Trophoblast cell (in vitro differentiated cells and primary cell): Measurements from ENCODE around the gene ECM1.

Experiments used
- DNase-seq, 2 donors: peaks; one replicate each; pipeline ENCODE4 v3.0.0-alpha.2; 2016
- H2AFZ ChIP-seq: 2 replicates; pipeline ENCODE4 v1.6.1; 2013; ENCODE audit warnings: low read length, moderate library complexity, mild to moderate bottlenecking; ENCODE audit not compliant: insufficient read depth, poor library complexity
- H2AK5ac ChIP-seq: 2 replicates; pipeline ENCODE4 v1.6.1; 2013; ENCODE audit warnings: mild to moderate bottlenecking, low read length
- H2BK120ac ChIP-seq: 2 replicates; pipeline ENCODE4 v1.6.1; 2013; ENCODE audit warnings: low read length, mild to moderate bottlenecking, moderate library complexity; ENCODE audit not compliant: insufficient read depth, poor library complexity
- H2BK12ac ChIP-seq: 2 replicates; pipeline ENCODE4 v1.6.1; 2013; ENCODE audit warnings: mild to moderate bottlenecking, low read length, moderate library complexity
- H2BK5ac ChIP-seq: 2 replicates; pipeline ENCODE4 v1.6.1; 2013; ENCODE audit warnings: low read length, low read depth, moderate library complexity, mild to moderate bottlenecking; ENCODE audit not compliant: poor library complexity
- H3K14ac ChIP-seq: 2 replicates; pipeline ENCODE4 v1.6.1; 2013; ENCODE audit warnings: mild to moderate bottlenecking, low read length
- H3K18ac ChIP-seq: 2 replicates; pipeline ENCODE4 v1.6.1; 2013; ENCODE audit warnings: mild to moderate bottlenecking, low read length
- H3K23ac ChIP-seq: 2 replicates; pipeline ENCODE4 v1.6.1; 2013; ENCODE audit warnings: low read length
- H3K27ac ChIP-seq: 2 replicates; pipeline ENCODE4 v1.5.1; 2013; ENCODE audit warnings: low read depth, mild to moderate bottlenecking, inconsistent platforms, low read length, moderate library complexity
- H3K27me3 ChIP-seq: 2 replicates; pipeline ENCODE4 v1.6.1; 2013; ENCODE audit warnings: inconsistent platforms, mild to moderate bottlenecking, low read length, moderate library complexity; ENCODE audit not compliant: insufficient read depth
- H3K36me3 ChIP-seq, 2 experiments: 1 replicate in 1 of 2; 2 replicates in 1 of 2; pipeline ENCODE4 v1.6.1; 2013; ENCODE audit warnings: low read length in 2 of 2, mild to moderate bottlenecking in 2 of 2, moderate library complexity in 1 of 2; ENCODE audit not compliant: insufficient read depth in 2 of 2, control insufficient read depth in 1 of 2
- H3K4ac ChIP-seq: 2 replicates; pipeline ENCODE4 v1.6.1; 2013; ENCODE audit warnings: low read depth, mild to moderate bottlenecking, low read length, moderate library complexity
- H3K4me1 ChIP-seq, 2 experiments: 1 replicate in 1 of 2; 2 replicates in 1 of 2; pipeline ENCODE4 v1.6.1; 2013; ENCODE audit warnings: low read length in 2 of 2, mild to moderate bottlenecking in 2 of 2, moderate library complexity in 1 of 2; ENCODE audit not compliant: insufficient read depth in 2 of 2, control insufficient read depth in 1 of 2
- H3K4me2 ChIP-seq: 2 replicates; pipeline ENCODE4 v1.6.1; 2013; ENCODE audit warnings: inconsistent platforms, mild to moderate bottlenecking, low read length, moderate library complexity
- H3K4me3 ChIP-seq: 2 replicates; pipeline ENCODE4 v1.5.1; 2013; ENCODE audit warnings: mild to moderate bottlenecking, low read depth, low read length, inconsistent platforms
- H3K79me1 ChIP-seq: one replicate; pipeline ENCODE4 v1.6.1; 2013; ENCODE audit warnings: low read length
- H3K79me2 ChIP-seq: 2 replicates; pipeline ENCODE4 v1.6.1; 2013; ENCODE audit warnings: low read length, mild to moderate bottlenecking; ENCODE audit not compliant: control insufficient read depth, insufficient read depth, poor library complexity
- H3K9ac ChIP-seq: 2 replicates; pipeline ENCODE4 v1.6.1; 2013; ENCODE audit warnings: mild to moderate bottlenecking, low read length
- H3K9me3 ChIP-seq: 2 replicates; pipeline ENCODE4 v1.6.1; 2013; ENCODE audit warnings: low read depth, mild to moderate bottlenecking, control low read depth, inconsistent platforms, low read length; ENCODE audit not compliant: insufficient read depth
- H4K12ac ChIP-seq: 2 replicates; pipeline ENCODE4 v1.6.1; 2013; ENCODE audit warnings: low read depth, mild to moderate bottlenecking, low read length, moderate library complexity
- H4K8ac ChIP-seq: 2 replicates; pipeline ENCODE4 v1.6.1; 2013; ENCODE audit warnings: low read depth, mild to moderate bottlenecking, low read length, moderate library complexity
- H4K91ac ChIP-seq: one replicate; pipeline ENCODE4 v1.6.1; 2013; ENCODE audit warnings: low read depth, mild to moderate bottlenecking, low read length, moderate library complexity
- WGBS: extraction: QIAGEN DNeasy Blood & Tissue Kit; methylation state at CpG from one replicate; pipeline ENCODE4 v1.1.7; 2013; ENCODE audit warnings: missing lambda C conversion rate; ENCODE audit not compliant: insufficient read length, insufficient coverage; ENCODE audit errors: extremely low coverage; 5-methylcytosine and 5-hydroxymethylcytosine counted together

ECM1 gene

GRCh38 chr1:150484431-150484830 lies 23.5 kb upstream of the ECM1 start:
- no peak overlapping the region for H3K23ac ChIP-seq
- peaks cover 4% of the 10 kb centered on the region for H3K79me1 ChIP-seq
- WGBS = no CpG with 5 or more reads among the region's 5 CpGs
- H3K27me3 ChIP-seq = no peaks in the 10 kb centered on the region
- no peaks in the 10 kb centered on the region for H3K36me3 ChIP-seq
- H3K14ac ChIP-seq = no peak overlapping the region
- no peak overlapping the region for H4K91ac ChIP-seq
- H3K4me1 ChIP-seq = peaks cover 4 to 6% of the 10 kb centered on the region in 2 experiments
- no peaks in the 10 kb centered on the region for H3K9me3 ChIP-seq
- no peak overlapping the region for H3K27ac ChIP-seq
- H2AFZ ChIP-seq = no peak overlapping the region
- H3K18ac ChIP-seq = no peak overlapping the region
- H2AK5ac ChIP-seq = no peak overlapping the region
- no peak overlapping the region for H2BK120ac ChIP-seq
- H3K9ac ChIP-seq = no peak overlapping the region
- no peak overlapping the region for H4K8ac ChIP-seq
- H3K4ac ChIP-seq = no peak overlapping the region
- DNase-seq = no peak
- no peak overlapping the region for H2BK5ac ChIP-seq
- no peak overlapping the region for H4K12ac ChIP-seq
- H3K4me2 ChIP-seq = no peak overlapping the region
- H3K79me2 ChIP-seq = peaks cover 3% of the 10 kb centered on the region
- H3K4me3 ChIP-seq = no peak overlapping the region
- H2BK12ac ChIP-seq = no peak overlapping the region

- no peak overlapping the region for H4K8ac ChIP-seq
- peaks cover 3% of the 10 kb centered on the region for H3K79me2 ChIP-seq
- H3K14ac ChIP-seq = no peak overlapping the region
- H3K9me3 ChIP-seq = no peaks in the 10 kb centered on the region
- H3K9ac ChIP-seq = no peak overlapping the region
- no peak overlapping the region for H2AFZ ChIP-seq
- H3K4me3 ChIP-seq = no peak overlapping the region
- H3K23ac ChIP-seq = no peak overlapping the region
- no peak overlapping the region for H3K18ac ChIP-seq
- WGBS = no CpG with 5 or more reads among the region's 2 CpGs
- H2BK12ac ChIP-seq = no peak overlapping the region
- no peak overlapping the region for H2AK5ac ChIP-seq
- H3K4me1 ChIP-seq = peaks cover 4 to 6% of the 10 kb centered on the region in 2 experiments
- H3K79me1 ChIP-seq = peaks cover 4% of the 10 kb centered on the region
- H2BK120ac ChIP-seq = no peak overlapping the region
- peaks cover 0 to 2% of the 10 kb centered on the region in 2 experiments for H3K36me3 ChIP-seq
- DNase-seq = no peak
- no peaks in the 10 kb centered on the region for H3K27me3 ChIP-seq
- no peak overlapping the region for H3K4ac ChIP-seq
- no peak overlapping the region for H2BK5ac ChIP-seq
- no peak overlapping the region for H3K27ac ChIP-seq
- no peak overlapping the region for H4K12ac ChIP-seq
- H4K91ac ChIP-seq = no peak overlapping the region
- H3K4me2 ChIP-seq = no peak overlapping the region
Measured at GRCh38 chr1:150484861-150485260, 23.0 kb upstream of the ECM1 start.

DNA sequence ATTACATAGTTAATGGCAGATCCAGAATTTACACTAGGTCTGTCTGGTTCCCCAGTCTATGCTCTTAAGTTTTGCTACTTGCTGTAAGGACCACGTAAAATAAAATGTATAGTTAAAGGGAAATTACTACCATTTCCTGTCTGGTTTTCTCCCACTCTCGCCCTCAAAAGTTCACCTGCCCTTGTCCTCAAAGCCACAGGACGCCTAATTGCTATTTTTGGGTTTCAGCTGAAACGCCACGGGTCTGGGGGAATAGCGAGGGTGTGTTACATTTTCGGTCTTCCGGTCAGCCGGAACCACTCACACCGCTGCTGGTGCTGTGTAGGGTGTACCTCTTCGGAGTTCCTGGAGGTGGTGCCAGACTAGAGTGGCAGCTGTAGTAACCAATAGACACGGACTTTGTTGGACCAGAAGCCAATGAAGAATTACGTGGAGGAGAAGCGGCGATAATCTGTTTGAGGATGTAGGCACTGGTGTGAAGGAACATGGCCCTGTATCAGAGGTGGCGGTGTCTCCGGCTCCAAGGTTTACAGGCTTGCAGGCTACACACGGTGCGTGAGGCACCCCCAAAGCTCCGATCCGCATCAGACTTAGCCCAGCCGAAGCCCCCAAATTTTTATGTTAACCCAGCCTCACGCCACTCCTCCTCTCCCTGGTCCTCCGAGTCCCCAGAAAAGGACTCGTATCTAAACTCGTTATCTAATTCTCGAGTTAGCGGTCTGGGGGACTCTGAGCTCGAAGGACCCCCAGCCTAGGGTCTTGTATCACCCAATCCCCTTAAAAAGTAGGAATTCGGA lies 20.7 kb upstream of the ECM1 start, which contains the start of gene TARS2:
TSS of gene TARS2 (plus strand) at position 454 of the 797 bp plus-strand sequence. CDS start at position 486, 32 bp downstream.
- no peak within 1 kb of the TSS for H3K23ac ChIP-seq
- H3K4me2 ChIP-seq = peak within 1 kb of the TSS; percentile 99
- no CpG with 5 or more reads among the region's 30 CpGs for WGBS
- peak within 1 kb of the TSS; percentile 49 for H3K4ac ChIP-seq
- peaks cover 3% of the 10 kb centered on the region for H3K79me2 ChIP-seq
- peak within 1 kb of the TSS; percentile 27 for H3K14ac ChIP-seq
- H3K27me3 ChIP-seq = no peaks in the 10 kb centered on the region
- no peak within 1 kb of the TSS for H3K27ac ChIP-seq
- H3K4me1 ChIP-seq = peaks cover 4 to 6% of the 10 kb centered on the region in 2 experiments
- H3K9ac ChIP-seq = peak within 1 kb of the TSS; percentile 89
- peaks cover 7 to 13% of the 10 kb centered on the region in 2 experiments for H3K36me3 ChIP-seq
- peak within 1 kb of the TSS; percentile 45 for H4K91ac ChIP-seq
- H3K9me3 ChIP-seq = no peaks in the 10 kb centered on the region
- no peak within 1 kb of the TSS for H2BK5ac ChIP-seq
- H2BK12ac ChIP-seq = no peak within 1 kb of the TSS
- peak within 1 kb of the TSS; percentile 73 for H3K18ac ChIP-seq
- H2BK120ac ChIP-seq = peak within 1 kb of the TSS; percentile 44
- H4K12ac ChIP-seq = peak within 1 kb of the TSS; percentile 92
- H2AK5ac ChIP-seq = no peak within 1 kb of the TSS
- peak within 1 kb of the TSS; percentile 86 for H3K4me3 ChIP-seq
- peak; percentile 98 to 99 for DNase-seq
- peaks cover 4% of the 10 kb centered on the region for H3K79me1 ChIP-seq
- H2AFZ ChIP-seq = peak within 1 kb of the TSS; percentile 73
- H4K8ac ChIP-seq = peak within 1 kb of the TSS; percentile 92

DNA sequence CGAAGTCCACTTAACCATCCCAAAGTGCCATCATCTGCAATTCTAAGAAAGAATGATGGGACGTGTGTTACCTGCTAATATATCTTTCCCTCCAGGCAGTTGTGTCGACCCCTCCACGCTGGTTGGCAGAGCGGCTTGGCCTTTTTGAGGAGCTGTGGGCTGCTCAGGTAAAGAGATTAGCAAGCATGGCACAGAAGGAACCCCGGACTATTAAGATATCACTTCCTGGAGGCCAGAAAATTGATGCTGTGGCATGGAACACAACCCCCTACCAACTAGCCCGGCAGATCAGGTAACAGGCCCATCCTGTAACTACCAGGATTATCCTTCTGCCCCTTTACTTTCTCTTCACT lies 20.2 kb upstream of the ECM1 start:
- H2BK120ac ChIP-seq = no peak overlapping the region
- WGBS = no CpG with 5 or more reads among the region's 7 CpGs
- peak overlapping the region; percentile 45 for H4K91ac ChIP-seq

More for the DNA sequence above, 20.2 kb upstream of the ECM1 start:
- peaks cover 4% of the 10 kb centered on the region for H3K79me1 ChIP-seq
- peaks cover 13 to 17% of the 10 kb centered on the region in 2 experiments for H3K36me3 ChIP-seq
- H2BK5ac ChIP-seq = no peak overlapping the region
- H2AK5ac ChIP-seq = no peak overlapping the region
- H3K4me2 ChIP-seq = peak overlapping the region; percentile 91
- peak overlapping the region; percentile 72 for H3K9ac ChIP-seq
- H4K8ac ChIP-seq = peak overlapping the region; percentile 92
- H3K27me3 ChIP-seq = no peaks in the 10 kb centered on the region
- no peak overlapping the region for H2BK12ac ChIP-seq
- peak overlapping the region; percentile 92 for H4K12ac ChIP-seq
- peak overlapping the region; percentile 18 for H3K14ac ChIP-seq
- peaks cover 3% of the 10 kb centered on the region for H3K79me2 ChIP-seq
- H3K23ac ChIP-seq = no peak overlapping the region
- no peaks in the 10 kb centered on the region for H3K9me3 ChIP-seq
- DNase-seq = no peak
- H3K4me1 ChIP-seq = peaks cover 4 to 6% of the 10 kb centered on the region in 2 experiments
- H2AFZ ChIP-seq = peak overlapping the region; percentile 73
- H3K18ac ChIP-seq = peak overlapping the region; percentile 11
- peak overlapping the region; percentile 49 for H3K4ac ChIP-seq
- H3K4me3 ChIP-seq = peak overlapping the region; percentile 86
- H3K27ac ChIP-seq = no peak overlapping the region
